ENCODE measurements around the gene EMP1. TPM values are rescaled to one million over a fixed set of nuclear protein-coding genes. Genes with fewer than 3 reads are reported as not detected.

The EMP1 gene
- total RNA-seq, 1 donor from 2014 or later = not detected

- Mint-ChIP-seq H3K36me3 (ENCODE audit: unreplicated experiment) (no peaks in the 10 kb centered on the region), H3K4me3 (ENCODE audit: unreplicated experiment) (no peak overlapping the region), H3K27me3 (ENCODE audit: unreplicated experiment) (peaks cover 2% of the 10 kb centered on the region), H3K4me1 (ENCODE audit: low read depth, unreplicated experiment) (peaks cover 12% of the 10 kb centered on the region), H3K9me3 (ENCODE audit: unreplicated experiment) (peaks cover 1% of the 10 kb centered on the region), H3K27ac (ENCODE audit: unreplicated experiment) (no peak overlapping the region)
- DNase-seq = no peak
- no peak for TF ChIP-seq CTCF (IDR thresholded peaks at IDR 0.05; ENCODE audit: partially characterized antibody, unreplicated experiment)
Measured at GRCh38 chr12:13220838-13221237, 24.3 kb downstream of the EMP1 start.

GRCh38 chr12:13222076-13222475 lies 25.6 kb downstream of the EMP1 start:
- Mint-ChIP-seq H3K27me3 (ENCODE audit: unreplicated experiment) (peaks cover 2% of the 10 kb centered on the region), H3K4me3 (ENCODE audit: unreplicated experiment) (no peak overlapping the region), H3K4me1 (ENCODE audit: low read depth, unreplicated experiment) (peaks cover 12% of the 10 kb centered on the region), H3K9me3 (ENCODE audit: unreplicated experiment) (peaks cover 1% of the 10 kb centered on the region), H3K27ac (ENCODE audit: unreplicated experiment) (no peak overlapping the region), H3K36me3 (ENCODE audit: unreplicated experiment) (no peaks in the 10 kb centered on the region)
- no peak for TF ChIP-seq CTCF (IDR thresholded peaks at IDR 0.05; ENCODE audit: partially characterized antibody, unreplicated experiment)
- no peak for DNase-seq

- H3K4me3 Mint-ChIP-seq (ENCODE audit: unreplicated experiment) = no peak overlapping the region
- H3K36me3 Mint-ChIP-seq (ENCODE audit: unreplicated experiment) = no peaks in the 10 kb centered on the region
- no peak overlapping the region for H3K27ac Mint-ChIP-seq (ENCODE audit: unreplicated experiment)
- peaks cover 12% of the 10 kb centered on the region for H3K4me1 Mint-ChIP-seq (ENCODE audit: low read depth, unreplicated experiment)
- no peak for DNase-seq
- H3K27me3 Mint-ChIP-seq (ENCODE audit: unreplicated experiment) = peaks cover 5% of the 10 kb centered on the region
- TF ChIP-seq CTCF (IDR thresholded peaks at IDR 0.05; ENCODE audit: partially characterized antibody, unreplicated experiment) = no peak
- H3K9me3 Mint-ChIP-seq (ENCODE audit: unreplicated experiment) = peaks cover 1% of the 10 kb centered on the region
Measured at GRCh38 chr12:13223179-13223804, 26.8 kb downstream of the EMP1 start.

GRCh38 chr12:13223941-13224340 lies 27.4 kb downstream of the EMP1 start:
- Mint-ChIP-seq H3K4me1 (ENCODE audit: low read depth, unreplicated experiment) (peaks cover 12% of the 10 kb centered on the region), H3K4me3 (ENCODE audit: unreplicated experiment) (no peak overlapping the region), H3K36me3 (ENCODE audit: unreplicated experiment) (no peaks in the 10 kb centered on the region), H3K27ac (ENCODE audit: unreplicated experiment) (no peak overlapping the region), H3K27me3 (ENCODE audit: unreplicated experiment) (peaks cover 5% of the 10 kb centered on the region), H3K9me3 (ENCODE audit: unreplicated experiment) (peaks cover 1% of the 10 kb centered on the region)
- DNase-seq = no peak
- no peak for TF ChIP-seq CTCF (IDR thresholded peaks at IDR 0.05; ENCODE audit: partially characterized antibody, unreplicated experiment)

GRCh38 chr12:13227191-13227590 lies 30.7 kb downstream of the EMP1 start:
- no peak for TF ChIP-seq CTCF (IDR thresholded peaks at IDR 0.05; ENCODE audit: partially characterized antibody, unreplicated experiment)
- H3K27ac Mint-ChIP-seq (ENCODE audit: unreplicated experiment) = no peak overlapping the region
- peaks cover 1% of the 10 kb centered on the region for H3K9me3 Mint-ChIP-seq (ENCODE audit: unreplicated experiment)
- H3K27me3 Mint-ChIP-seq (ENCODE audit: unreplicated experiment) = peaks cover 5% of the 10 kb centered on the region
- H3K4me1 Mint-ChIP-seq (ENCODE audit: low read depth, unreplicated experiment) = peaks cover 12% of the 10 kb centered on the region
- no peak overlapping the region for H3K4me3 Mint-ChIP-seq (ENCODE audit: unreplicated experiment)
- H3K36me3 Mint-ChIP-seq (ENCODE audit: unreplicated experiment) = no peaks in the 10 kb centered on the region
- no peak for DNase-seq
